HG03066 (cell line): Measurements from ENCODE around the gene PLA2G12B.

Source experiments
- ATAC-seq: cut with Tn5 transposase; IDR thresholded peaks from one replicate; pipeline ENCODE4 v1.9.1; 2021; ENCODE audit warnings: low read depth; ENCODE audit not compliant: unreplicated experiment

PLA2G12B gene

GRCh38 chr10:72895236-72895850 lies 59.3 kb downstream of the PLA2G12B start:
- ATAC-seq = no peak

- ATAC-seq = no peak
These were observed 61.3 kb downstream of the PLA2G12B start, which contains the start of gene OIT3 for GRCh38 chr10:72893136-72893798. Gene OIT3 (plus strand): TSS chr10:72893739. CDS start chr10:72893799, 60 bp downstream.

- no peak for ATAC-seq
These were observed 64.5 kb downstream of the PLA2G12B start for GRCh38 chr10:72890086-72890485.

- no peak for ATAC-seq
These were observed 65.2 kb downstream of the PLA2G12B start for GRCh38 chr10:72889391-72889831.

GRCh38 chr10:72888151-72888638 lies 66.4 kb downstream of the PLA2G12B start:
- ATAC-seq = no peak

- ATAC-seq = no peak
These were observed 67.6 kb downstream of the PLA2G12B start for GRCh38 chr10:72887043-72887442.

- no peak for ATAC-seq
These were observed 68.0 kb downstream of the PLA2G12B start for GRCh38 chr10:72886621-72887020.

- ATAC-seq = no peak
These were observed 68.7 kb downstream of the PLA2G12B start for GRCh38 chr10:72885953-72886352.
